Fibroblast of villous mesenchyme (primary cell): Measurements from ENCODE around the gene RHBDF2. TPM values are rescaled to one million over a fixed set of nuclear protein-coding genes. Genes with fewer than 3 reads are reported as not detected.

Source experiments
- DNase-seq: peaks from one replicate; pipeline ENCODE4 v3.0.0-alpha.2; 2010; ENCODE audit warnings: low read depth
- H3K4me3 ChIP-seq: 2 replicates; pipeline ENCODE4 v1.5.1; 2011; ENCODE audit warnings: low read depth, mild to moderate bottlenecking, low read length
- CTCF ChIP-seq: IDR thresholded peaks from 2 replicates; pipeline ENCODE4 v1.5.1; 2012; ENCODE audit warnings: low read depth, mild to moderate bottlenecking, low read length; ENCODE audit not compliant: insufficient read depth
- total RNA-seq: library from RNA; depleted of rRNA; stranded (reverse); fragments of >200 nt; gene quantifications from 2 replicates; pipeline ENCODE4 v1.2.3, GENCODE V29; 2012

Gene RHBDF2
- total RNA-seq, 1 donor = 13.4 TPM

GRCh38 chr17:76462556-76463290 is 38.5 kb downstream of the RHBDF2 start:
- TF ChIP-seq CTCF = no peak
- H3K4me3 ChIP-seq = no peak overlapping the region
- no peak for DNase-seq

GRCh38 chr17:76461765-76462555 is 39.3 kb downstream of the RHBDF2 start:
- H3K4me3 ChIP-seq = no peak overlapping the region
- DNase-seq = no peak
- no peak for TF ChIP-seq CTCF

DNA sequence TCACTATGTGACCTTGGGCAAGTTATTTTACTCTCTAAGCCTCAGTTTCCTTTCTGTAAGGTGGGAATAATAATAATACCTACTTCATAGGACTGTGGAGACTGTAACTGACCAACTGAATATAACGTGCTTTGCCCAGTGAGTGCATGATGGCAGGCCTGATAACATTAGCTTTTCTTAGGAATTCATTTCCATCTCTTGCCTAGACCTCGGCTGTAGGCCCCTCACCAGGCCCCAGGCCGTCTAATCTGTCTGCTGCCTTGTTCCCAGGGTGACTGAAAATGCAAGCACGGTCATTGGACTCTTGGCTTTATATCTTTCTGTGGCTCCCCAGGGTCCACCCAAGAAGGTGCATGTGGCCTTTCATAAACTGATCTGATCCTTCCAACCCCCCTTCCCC is 41.5 kb downstream of the RHBDF2 start:
- H3K4me3 ChIP-seq = no peak overlapping the region
- TF ChIP-seq CTCF = no peak
- no peak for DNase-seq

GRCh38 chr17:76458580-76459490 is 42.4 kb downstream of the RHBDF2 start:
- TF ChIP-seq CTCF = peak; percentile 75
- H3K4me3 ChIP-seq = no peak overlapping the region
- DNase-seq = peak; percentile 61

DNA sequence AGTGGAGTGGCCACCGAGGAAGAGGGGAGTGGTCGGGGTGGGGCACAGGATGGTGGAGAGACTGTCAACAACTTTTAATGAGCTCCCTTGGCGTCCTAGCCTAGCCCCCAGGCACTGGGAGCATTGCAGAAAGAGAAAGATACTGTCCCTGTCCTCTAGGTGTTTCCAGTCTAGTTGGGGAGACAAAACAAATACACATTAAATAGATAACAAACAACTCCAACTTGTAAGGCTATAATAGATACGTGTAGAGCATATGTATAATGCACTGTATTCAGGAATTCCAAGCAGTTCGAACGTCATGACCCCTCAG is 47.8 kb downstream of the RHBDF2 start:
- no peak overlapping the region for H3K4me3 ChIP-seq
- TF ChIP-seq CTCF = no peak
- no peak for DNase-seq

- peak; percentile 25 for TF ChIP-seq CTCF
- peak within 1 kb of the TSS; percentile 72 for H3K4me3 ChIP-seq
- peak; percentile 82 for DNase-seq
Measured at GRCh38 chr17:76452660-76453430, 48.4 kb downstream of the RHBDF2 start, which contains the start of gene UBE2O. Gene UBE2O, minus strand, starts transcription at chr17:76453152. Its CDS starts 11 bp downstream, at chr17:76453141.
